Amygdala (tissue), 56 donors: ENCODE measurements around the gene KCNK6.
"Not testable (repeated sequence)": the region's sequence is repeated elsewhere in the genome, so short reads cannot be mapped to it uniquely, and the experiment has no call there.

ENCODE experiments used
- DNase-seq, 56 donors: peaks; one replicate each; lab custom pipeline; 2025; lab: John Stamatoyannopoulos, UW

KCNK6 gene

GRCh38 chr19:38318660-38319059 lies 985 bp upstream of the KCNK6 start:
- peak in 6 of 56 donors; percentile 6 to 29 (median 15) for DNase-seq

- DNase-seq = no peak
Measured at GRCh38 chr19:38320969-38321339, 1.3 kb downstream of the KCNK6 start.

- peak in 3 of 56 donors; percentile 9 for DNase-seq
Measured at GRCh38 chr19:38321646-38322196, 2.1 kb downstream of the KCNK6 start.

- peak in 1 of 56 donors; percentile 8 for DNase-seq
Measured at GRCh38 chr19:38323291-38323690, 3.6 kb downstream of the KCNK6 start.

- DNase-seq = no peak
Measured at GRCh38 chr19:38324431-38324830, 4.8 kb downstream of the KCNK6 start.

GRCh38 chr19:38326591-38326990 lies 6.9 kb downstream of the KCNK6 start:
- no peak for DNase-seq

GRCh38 chr19:38329651-38330050 lies 10.0 kb downstream of the KCNK6 start:
- no peak for DNase-seq

GRCh38 chr19:38331728-38332127 lies 12.1 kb downstream of the KCNK6 start:
- DNase-seq = no peak

- no peak for DNase-seq
Measured at GRCh38 chr19:38333245-38333644, 13.6 kb downstream of the KCNK6 start.

- DNase-seq = peak; percentile 27 to 96 (median 91)
Measured at GRCh38 chr19:38335949-38336637, 16.4 kb downstream of the KCNK6 start.

GRCh38 chr19:38336638-38337359 lies 17.2 kb downstream of the KCNK6 start:
- peak in 55 of 56 donors; percentile 32 to 96 (median 81) for DNase-seq

GRCh38 chr19:38337360-38337653 lies 17.7 kb downstream of the KCNK6 start:
- peak in 1 of 56 donors; percentile 33 for DNase-seq

GRCh38 chr19:38339011-38339410 lies 19.4 kb downstream of the KCNK6 start:
- DNase-seq = not testable (repeated sequence)

- DNase-seq = no peak
Measured at GRCh38 chr19:38340927-38341326, 21.3 kb downstream of the KCNK6 start.

GRCh38 chr19:38346837-38347236 lies 27.2 kb downstream of the KCNK6 start:
- DNase-seq = no peak

- no peak for DNase-seq
Measured at GRCh38 chr19:38350883-38351282, 31.2 kb downstream of the KCNK6 start.

- DNase-seq = no peak
Measured at GRCh38 chr19:38351865-38352395, 32.3 kb downstream of the KCNK6 start.

- no peak for DNase-seq
Measured at GRCh38 chr19:38352611-38353010, 33.0 kb downstream of the KCNK6 start.

GRCh38 chr19:38355728-38356725 lies 36.4 kb downstream of the KCNK6 start:
- DNase-seq = no peak

- no peak for DNase-seq
Measured at GRCh38 chr19:38358071-38358470, 38.4 kb downstream of the KCNK6 start.
